Stomach (tissue), 9 donors: ENCODE measurements around the gene PRDM16. TPM values are rescaled to one million over a fixed set of nuclear protein-coding genes. Genes with fewer than 3 reads are reported as not detected.

Experiments
- DNase-seq, 2 donors: peaks; one replicate each; pipeline versions ENCODE4 v3.0.0 to v3.0.0-alpha.2; 2013 to 2019
- H3K27ac ChIP-seq, 5 donors: fragments of 200-600 bp in 4 of 5; sonication (generic) in 4 of 5; one replicate each; pipeline ENCODE4 v1.5.1; 2013 to 2019; ENCODE audit warnings: mild to moderate bottlenecking in 1 of 5, moderate library complexity in 1 of 5
- H3K27me3 ChIP-seq, 3 donors: fragments of 200-600 bp; sonication (generic); one replicate each; pipeline ENCODE4 v1.5.1; 2017 to 2019; ENCODE audit warnings: mixed run types in 1 of 3
- H3K36me3 ChIP-seq, 4 donors: fragments of 200-600 bp; sonication (generic); 1 replicate in 3 of 4; 2 replicates in 1 of 4; pipeline ENCODE4 v1.5.1; 2016 to 2019
- H3K4me1 ChIP-seq, 4 donors: fragments of 200-600 bp; sonication (generic); one replicate each; pipeline ENCODE4 v1.5.1; 2016 to 2019
- H3K4me3 ChIP-seq, 4 donors: fragments of 200-600 bp; sonication (generic) in 3 of 4; one replicate each; pipeline ENCODE4 v1.5.1; 2016 to 2019; ENCODE audit warnings: mild to moderate bottlenecking in 1 of 4
- H3K9me3 ChIP-seq, 4 donors: fragments of 200-600 bp; sonication (generic); one replicate each; pipeline ENCODE4 v1.5.1; 2016 to 2019
- EP300 ChIP-seq: sonication (generic); formaldehyde crosslinking; IDR thresholded peaks from one replicate; pipeline ENCODE4 v1.6.1; 2017; ENCODE audit warnings: antibody characterized with exemption
- POLR2A ChIP-seq, 4 donors: fragments of 450-650 bp; IDR thresholded peaks; one replicate each; pipeline ENCODE4 v1.6.1; 2016; ENCODE audit warnings: antibody characterized with exemption in 4 of 4, control low read depth in 2 of 4, mild to moderate bottlenecking in 1 of 4, moderate library complexity in 1 of 4
- POLR2AphosphoS5 ChIP-seq, 3 donors: sonication (generic); formaldehyde crosslinking; IDR thresholded peaks; one replicate each; pipeline ENCODE4 v1.6.1; 2016; ENCODE audit warnings: antibody characterized with exemption in 3 of 3
- WGBS, 5 donors: extraction: QIAGEN DNeasy Blood & Tissue Kit in 3 of 5; methylation state at CpG; one replicate each; pipeline versions ENCODE4 v1.1.5 to v1.1.7; 2013 to 2018; 5-methylcytosine and 5-hydroxymethylcytosine counted together
- intact Hi-C: fragments of 100-400 bp; cut with DNase I; formaldehyde crosslinking; loops from one replicate; pipeline ENCODE4 v1.15.1; 2023; ENCODE audit warnings: low total_unique reads
- polyA plus RNA-seq, 3 donors: library from polyadenylated mRNA; stranded (reverse); fragments of 200-250 nt; gene quantifications; one replicate each; pipeline ENCODE4 v1.2.3, GENCODE V29; 2013
- total RNA-seq, 5 donors: library from RNA; depleted of rRNA; stranded (reverse); fragments of >200 nt; gene quantifications; one replicate each; pipeline versions ENCODE4 v1.1.0 to v1.2.3, GENCODE V29; 2014 to 2016
- TF ChIP-seq, protein P1 (sequence below), 7 experiments: fragments of 450-650 bp in 4 of 7; fragments of 200-600 bp in 3 of 7; sonication (generic) in 3 of 7; IDR thresholded peaks; one replicate each; pipeline ENCODE4 v1.5.1; 2016 to 2019; ENCODE audit warnings: antibody characterized with exemption in 7 of 7, control low read depth in 2 of 7, mild to moderate bottlenecking in 1 of 7
- donor health status: healthy with polysubstance abuse.
- donor health status: Bipolar disorder and iron deficiency.
- donor health status: healthy.

Gene PRDM16
- total and polyA plus RNA-seq, 8 donors, result 0.29 to 222 (median 15.8) TPM

GRCh38 chr1:3397311-3397710 is 328.3 kb downstream of the PRDM16 start:
- DNase-seq, result no peak
- peaks cover 0 to 45% (median 20%) of the 10 kb centered on the region in 3 donors for H3K27me3 ChIP-seq
- H3K4me1 ChIP-seq, result peaks cover 16 to 33% (median 25%) of the 10 kb centered on the region in 4 donors
- no peak overlapping the region for H3K27ac ChIP-seq
- intact Hi-C loops, result no loop called here
- TF ChIP-seq POLR2AphosphoS5 (IDR thresholded peaks at IDR 0.05), result no peak
- no peak for TF ChIP-seq POLR2A (IDR thresholded peaks at IDR 0.05)
- no peak for TF ChIP-seq EP300
- TF ChIP-seq, protein P1, sequence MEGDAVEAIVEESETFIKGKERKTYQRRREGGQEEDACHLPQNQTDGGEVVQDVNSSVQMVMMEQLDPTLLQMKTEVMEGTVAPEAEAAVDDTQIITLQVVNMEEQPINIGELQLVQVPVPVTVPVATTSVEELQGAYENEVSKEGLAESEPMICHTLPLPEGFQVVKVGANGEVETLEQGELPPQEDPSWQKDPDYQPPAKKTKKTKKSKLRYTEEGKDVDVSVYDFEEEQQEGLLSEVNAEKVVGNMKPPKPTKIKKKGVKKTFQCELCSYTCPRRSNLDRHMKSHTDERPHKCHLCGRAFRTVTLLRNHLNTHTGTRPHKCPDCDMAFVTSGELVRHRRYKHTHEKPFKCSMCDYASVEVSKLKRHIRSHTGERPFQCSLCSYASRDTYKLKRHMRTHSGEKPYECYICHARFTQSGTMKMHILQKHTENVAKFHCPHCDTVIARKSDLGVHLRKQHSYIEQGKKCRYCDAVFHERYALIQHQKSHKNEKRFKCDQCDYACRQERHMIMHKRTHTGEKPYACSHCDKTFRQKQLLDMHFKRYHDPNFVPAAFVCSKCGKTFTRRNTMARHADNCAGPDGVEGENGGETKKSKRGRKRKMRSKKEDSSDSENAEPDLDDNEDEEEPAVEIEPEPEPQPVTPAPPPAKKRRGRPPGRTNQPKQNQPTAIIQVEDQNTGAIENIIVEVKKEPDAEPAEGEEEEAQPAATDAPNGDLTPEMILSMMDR (IDR thresholded peaks at IDR 0.05), result no peak
- H3K4me3 ChIP-seq, result no peak overlapping the region
- no peaks in the 10 kb centered on the region for H3K9me3 ChIP-seq
- 74 to 87% (median 85%) methylated on average over 16 to 17 of the region's 17 CpGs for WGBS, 5 donors
- peaks cover 0 to 14% (median 7%) of the 10 kb centered on the region in 4 donors for H3K36me3 ChIP-seq

GRCh38 chr1:3398396-3399140 is 329.6 kb downstream of the PRDM16 start:
- H3K27me3 ChIP-seq, result peaks cover 0 to 38% (median 11%) of the 10 kb centered on the region in 3 donors

GRCh38 chr1:3399732-3400131 is 330.7 kb downstream of the PRDM16 start:
- no peaks in the 10 kb centered on the region for H3K9me3 ChIP-seq
- H3K27me3 ChIP-seq, result peaks cover 0 to 27% (median 0%) of the 10 kb centered on the region in 3 donors
- intact Hi-C loops, result no loop called here
- H3K4me1 ChIP-seq, result peaks cover 4 to 26% (median 9%) of the 10 kb centered on the region in 4 donors
- H3K27ac ChIP-seq, result no peak overlapping the region
- H3K36me3 ChIP-seq, result peaks cover 0 to 33% (median 21%) of the 10 kb centered on the region in 4 donors
- DNase-seq, result no peak
- 71 to 76% (median 74%) methylated on average over 5 of the region's 5 CpGs for WGBS, 5 donors
- TF ChIP-seq, protein P1 (IDR thresholded peaks at IDR 0.05), result no peak
- no peak for TF ChIP-seq EP300
- no peak for TF ChIP-seq POLR2A (IDR thresholded peaks at IDR 0.05)
- no peak for TF ChIP-seq POLR2AphosphoS5 (IDR thresholded peaks at IDR 0.05)
- H3K4me3 ChIP-seq, result no peak overlapping the region

More at GRCh38 chr1:3398396-3399140, 329.6 kb downstream of the PRDM16 start:
- 85 to 89% (median 87%) methylated on average over 25 of the region's 25 CpGs for WGBS, 5 donors
- Histone ChIP-seq H3K9me3 (no peaks in the 10 kb centered on the region), H3K4me3 (no peak overlapping the region), H3K36me3 (peaks cover 0 to 24% (median 11%) of the 10 kb centered on the region in 4 donors), H3K27ac (no peak overlapping the region), H3K4me1 (peaks cover 13 to 35% (median 18%) of the 10 kb centered on the region in 4 donors)
- no peak for TF ChIP-seq EP300
- TF ChIP-seq, protein P1 (IDR thresholded peaks at IDR 0.05), result no peak
- no peak for TF ChIP-seq POLR2A (IDR thresholded peaks at IDR 0.05)
- TF ChIP-seq POLR2AphosphoS5 (IDR thresholded peaks at IDR 0.05), result no peak
- intact Hi-C loops, result no loop called here
- DNase-seq, result no peak

GRCh38 chr1:3401585-3402257 is 332.7 kb downstream of the PRDM16 start:
- 76 to 88% (median 83%) methylated on average over 13 of the region's 13 CpGs for WGBS, 5 donors
- peaks cover 4 to 26% (median 9%) of the 10 kb centered on the region in 4 donors for H3K4me1 ChIP-seq
- H3K27ac ChIP-seq, result no peak overlapping the region
- no peaks in the 10 kb centered on the region for H3K9me3 ChIP-seq
- no peak overlapping the region for H3K4me3 ChIP-seq
- intact Hi-C loops, result no loop called here
- no peak for TF ChIP-seq POLR2AphosphoS5 (IDR thresholded peaks at IDR 0.05)
- peaks cover 0 to 7% (median 0%) of the 10 kb centered on the region in 3 donors for H3K27me3 ChIP-seq
- DNase-seq, result no peak
- H3K36me3 ChIP-seq, result peaks cover 0 to 49% (median 37%) of the 10 kb centered on the region in 4 donors
